Uterus (tissue), 4 donors: Measurements from ENCODE around the gene GSTM3. TPM values are rescaled to one million over a fixed set of nuclear protein-coding genes. Genes with fewer than 3 reads are reported as not detected.

Experiments
- DNase-seq, 2 donors: peaks; one replicate each; pipeline ENCODE4 v3.0.0-alpha.2; 2019 to 2020
- H3K27ac ChIP-seq, 2 donors: fragments of 200-600 bp; sonication (generic); 1 replicate in 1 of 2; 2 replicates in 1 of 2; pipeline ENCODE4 v1.5.1; 2016 to 2018
- H3K27me3 ChIP-seq, 2 donors: fragments of 200-600 bp; sonication (generic); one replicate each; pipeline ENCODE4 v1.5.1; 2018 to 2019; ENCODE audit warnings: control low read depth in 1 of 2
- H3K36me3 ChIP-seq, 2 donors: fragments of 200-600 bp; sonication (generic); one replicate each; pipeline ENCODE4 v1.5.1; 2019; ENCODE audit warnings: control low read depth in 1 of 2
- H3K4me1 ChIP-seq, 2 donors: fragments of 200-600 bp; sonication (generic); one replicate each; pipeline ENCODE4 v1.5.1; 2018 to 2019; ENCODE audit warnings: control low read depth in 1 of 2
- H3K4me3 ChIP-seq, 2 donors: fragments of 200-600 bp; sonication (generic); 1 replicate in 1 of 2; 2 replicates in 1 of 2; pipeline ENCODE4 v1.5.1; 2018 to 2019; ENCODE audit warnings: mild to moderate bottlenecking in 1 of 2
- H3K9me3 ChIP-seq, 2 donors: fragments of 200-600 bp; sonication (generic); one replicate each; pipeline ENCODE4 v1.5.1; 2019; ENCODE audit warnings: control low read depth in 1 of 2
- POLR2A ChIP-seq, 2 donors: fragments of 450-650 bp; IDR thresholded peaks; one replicate each; pipeline ENCODE4 v1.6.1; 2016; ENCODE audit warnings: antibody characterized with exemption in 2 of 2, mild to moderate bottlenecking in 1 of 2, moderate library complexity in 1 of 2
- intact Hi-C: fragments of 100-400 bp; cut with DNase I; formaldehyde crosslinking; loops from one replicate; pipeline ENCODE4 v1.15.1; 2023; ENCODE audit warnings: low total_unique reads
- total RNA-seq, 4 donors: library from RNA; depleted of rRNA in 3 of 4; stranded (reverse); fragments of >200 nt in 3 of 4; gene quantifications; one replicate each; pipeline versions ENCODE4 v1.1.0 to v1.2.4, GENCODE V29; 2014 to 2023
- TF ChIP-seq, protein P1 (sequence below), 4 experiments: fragments of 200-600 bp in 2 of 4; fragments of 450-650 bp in 2 of 4; sonication (generic) in 2 of 4; IDR thresholded peaks; one replicate each; pipeline ENCODE4 v1.5.1; 2016 to 2019; ENCODE audit warnings: antibody characterized with exemption in 4 of 4, mild to moderate bottlenecking in 2 of 4, moderate library complexity in 1 of 4
- donor health status: DM: yes; HTN: yes; CAD: no.

The GSTM3 gene
- total RNA-seq, 4 donors from 2014 or later = 39.1 to 104 (median 61.0) TPM

DNA sequence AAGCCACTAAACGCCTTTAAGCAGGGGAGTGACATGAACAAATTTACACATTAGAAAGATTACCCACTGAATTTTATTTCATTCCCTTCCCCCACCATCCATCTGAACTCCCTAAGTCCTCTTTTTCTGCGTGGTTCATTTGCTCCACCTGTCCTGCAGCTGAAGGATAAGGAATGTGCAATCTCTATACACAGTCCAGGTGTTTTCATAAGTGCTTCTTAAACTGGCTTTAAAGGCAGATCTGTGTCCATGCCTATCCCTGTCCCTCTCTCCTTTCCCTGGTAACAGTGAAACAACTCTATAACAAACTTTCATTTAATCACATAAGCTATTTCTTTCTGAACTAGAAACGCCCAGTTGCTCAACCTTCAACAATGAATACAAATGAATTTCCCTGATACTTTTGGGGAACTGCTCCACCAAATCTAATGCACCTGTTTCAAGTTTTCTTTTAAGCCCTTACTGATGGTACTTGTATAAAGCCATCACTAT lies 8.4 kb downstream of the GSTM3 start:
- no peak for DNase-seq
- intact Hi-C loops = no loop called here
- H3K36me3 ChIP-seq = no peaks in the 10 kb centered on the region
- H3K9me3 ChIP-seq = no peaks in the 10 kb centered on the region
- no peaks in the 10 kb centered on the region for H3K27me3 ChIP-seq
- TF ChIP-seq POLR2A (IDR thresholded peaks at IDR 0.05) = no peak
- TF ChIP-seq, protein P1, sequence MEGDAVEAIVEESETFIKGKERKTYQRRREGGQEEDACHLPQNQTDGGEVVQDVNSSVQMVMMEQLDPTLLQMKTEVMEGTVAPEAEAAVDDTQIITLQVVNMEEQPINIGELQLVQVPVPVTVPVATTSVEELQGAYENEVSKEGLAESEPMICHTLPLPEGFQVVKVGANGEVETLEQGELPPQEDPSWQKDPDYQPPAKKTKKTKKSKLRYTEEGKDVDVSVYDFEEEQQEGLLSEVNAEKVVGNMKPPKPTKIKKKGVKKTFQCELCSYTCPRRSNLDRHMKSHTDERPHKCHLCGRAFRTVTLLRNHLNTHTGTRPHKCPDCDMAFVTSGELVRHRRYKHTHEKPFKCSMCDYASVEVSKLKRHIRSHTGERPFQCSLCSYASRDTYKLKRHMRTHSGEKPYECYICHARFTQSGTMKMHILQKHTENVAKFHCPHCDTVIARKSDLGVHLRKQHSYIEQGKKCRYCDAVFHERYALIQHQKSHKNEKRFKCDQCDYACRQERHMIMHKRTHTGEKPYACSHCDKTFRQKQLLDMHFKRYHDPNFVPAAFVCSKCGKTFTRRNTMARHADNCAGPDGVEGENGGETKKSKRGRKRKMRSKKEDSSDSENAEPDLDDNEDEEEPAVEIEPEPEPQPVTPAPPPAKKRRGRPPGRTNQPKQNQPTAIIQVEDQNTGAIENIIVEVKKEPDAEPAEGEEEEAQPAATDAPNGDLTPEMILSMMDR (IDR thresholded peaks at IDR 0.05) = no peak
- no peaks in the 10 kb centered on the region for H3K4me1 ChIP-seq
- no peak overlapping the region for H3K27ac ChIP-seq
- H3K4me3 ChIP-seq = no peak overlapping the region

DNA sequence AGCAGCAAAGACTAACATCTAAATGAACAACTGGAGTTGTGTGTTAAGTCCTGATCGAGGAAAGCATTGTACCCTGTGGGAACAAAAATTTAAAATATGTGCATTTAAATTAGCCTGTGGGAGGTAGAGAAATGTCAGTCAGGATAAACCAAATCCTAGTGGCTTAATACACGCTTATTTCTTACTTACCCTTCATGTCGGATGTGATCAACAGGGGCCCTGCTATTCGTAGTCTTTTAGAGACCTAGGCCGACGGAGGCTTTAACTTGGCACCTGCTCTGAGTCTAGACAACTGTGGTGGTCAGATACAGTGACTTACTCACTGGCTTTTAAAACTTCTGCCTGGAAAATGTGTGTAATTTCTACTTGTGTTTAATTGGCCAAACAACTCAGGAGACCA lies 10.2 kb downstream of the GSTM3 start:
- no peaks in the 10 kb centered on the region for H3K9me3 ChIP-seq
- DNase-seq = no peak
- H3K27me3 ChIP-seq = no peaks in the 10 kb centered on the region
- intact Hi-C loops = no loop called here
- no peak overlapping the region for H3K4me3 ChIP-seq
- no peaks in the 10 kb centered on the region for H3K36me3 ChIP-seq
- no peak for TF ChIP-seq POLR2A (IDR thresholded peaks at IDR 0.05)
- no peaks in the 10 kb centered on the region for H3K4me1 ChIP-seq
- H3K27ac ChIP-seq = no peak overlapping the region

DNA sequence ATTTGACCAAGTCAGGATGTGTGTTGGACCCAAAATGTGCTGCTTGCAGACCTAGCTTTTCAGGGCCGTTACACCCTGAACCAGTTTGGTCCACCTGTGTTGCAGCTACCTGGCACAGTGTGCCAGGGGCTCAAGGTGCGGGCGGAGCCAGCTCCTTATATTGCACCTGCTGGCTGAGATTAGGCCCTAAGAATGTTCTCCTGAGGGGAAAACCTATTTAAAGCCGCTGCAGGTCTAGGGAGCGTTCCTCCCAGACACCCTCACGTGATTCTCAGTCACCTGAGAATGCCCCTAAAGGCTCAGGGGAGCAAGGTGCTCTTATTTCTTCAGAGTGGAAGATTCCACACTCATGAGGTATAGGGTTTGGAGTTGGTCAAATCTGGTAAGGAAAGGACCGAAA lies 12.0 kb downstream of the GSTM3 start:
- TF ChIP-seq POLR2A (IDR thresholded peaks at IDR 0.05) = no peak
- TF ChIP-seq, protein P1 (IDR thresholded peaks at IDR 0.05) = no peak
- no peaks in the 10 kb centered on the region for H3K9me3 ChIP-seq
- intact Hi-C loops = no loop called here

DNA sequence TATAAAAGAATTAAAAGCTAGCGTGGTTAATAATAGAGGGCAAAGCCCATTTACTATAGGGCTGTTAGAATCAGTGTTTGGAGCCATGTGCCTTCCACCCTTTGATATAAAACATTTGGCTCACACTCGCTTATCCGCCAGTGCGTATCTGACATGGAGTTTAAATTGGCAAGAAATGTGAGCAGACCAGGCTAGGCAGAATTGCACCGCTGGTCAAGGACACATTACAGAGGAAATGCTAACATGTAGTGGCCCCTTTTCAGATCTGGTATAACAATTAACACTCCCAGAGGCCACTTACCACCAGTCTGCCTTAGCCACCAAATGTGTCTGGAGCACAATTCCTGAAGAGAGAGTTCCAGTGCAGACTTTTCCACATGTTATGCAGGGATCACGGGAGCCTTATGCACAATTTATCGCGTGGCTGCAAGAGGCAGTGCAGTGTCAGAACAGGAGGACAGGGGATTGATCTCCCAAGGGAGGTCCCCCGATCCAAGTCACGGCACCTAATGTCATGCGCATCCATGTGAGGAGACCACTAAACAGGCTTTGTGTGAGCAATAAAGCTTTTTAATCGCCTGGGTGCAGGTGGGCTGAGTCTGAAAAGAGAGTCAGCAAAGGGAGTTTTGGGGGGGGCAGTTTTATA lies 14.0 kb downstream of the GSTM3 start:
- no peak for TF ChIP-seq POLR2A (IDR thresholded peaks at IDR 0.05)
- TF ChIP-seq, protein P1 (IDR thresholded peaks at IDR 0.05) = no peak
- Histone ChIP-seq H3K36me3 (no peaks in the 10 kb centered on the region), H3K9me3 (no peaks in the 10 kb centered on the region), H3K27me3 (no peaks in the 10 kb centered on the region), H3K4me1 (no peaks in the 10 kb centered on the region), H3K4me3 (no peak overlapping the region), H3K27ac (no peak overlapping the region)
- intact Hi-C loops = no loop called here
- no peak for DNase-seq

More for the DNA sequence above, 12.0 kb downstream of the GSTM3 start:
- Histone ChIP-seq H3K4me3 (no peak overlapping the region), H3K4me1 (no peaks in the 10 kb centered on the region), H3K36me3 (no peaks in the 10 kb centered on the region), H3K27ac (no peak overlapping the region), H3K27me3 (no peaks in the 10 kb centered on the region)
- DNase-seq = no peak

DNA sequence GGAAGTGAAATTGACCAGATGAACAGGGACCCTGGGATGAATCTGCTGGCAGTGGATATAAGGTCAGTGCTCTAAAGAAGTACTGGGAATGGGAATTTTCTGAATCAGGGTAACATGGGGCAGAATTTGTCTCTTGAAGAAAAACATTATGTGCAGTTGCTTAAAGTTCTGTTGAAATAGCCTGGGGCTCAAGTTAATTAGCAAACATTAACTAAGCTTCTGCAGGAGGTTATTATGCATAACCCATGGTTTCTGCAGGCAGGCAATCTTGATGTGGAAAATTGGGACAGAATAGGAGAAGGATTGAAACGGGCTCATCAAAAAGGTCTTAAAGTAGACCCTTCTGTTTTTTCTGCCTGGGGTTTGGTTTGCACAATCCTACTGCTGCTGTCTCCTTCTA lies 14.8 kb downstream of the GSTM3 start:
- H3K27me3 ChIP-seq = no peaks in the 10 kb centered on the region
- no peak overlapping the region for H3K4me3 ChIP-seq
- no peaks in the 10 kb centered on the region for H3K36me3 ChIP-seq
- DNase-seq = no peak
- intact Hi-C loops = no loop called here
- H3K4me1 ChIP-seq = no peaks in the 10 kb centered on the region
- TF ChIP-seq POLR2A (IDR thresholded peaks at IDR 0.05) = no peak
- TF ChIP-seq, protein P1 (IDR thresholded peaks at IDR 0.05) = no peak
- no peak overlapping the region for H3K27ac ChIP-seq
- no peaks in the 10 kb centered on the region for H3K9me3 ChIP-seq
